ENCODE data around the gene SF3A1.

The SF3A1 gene

DNA sequence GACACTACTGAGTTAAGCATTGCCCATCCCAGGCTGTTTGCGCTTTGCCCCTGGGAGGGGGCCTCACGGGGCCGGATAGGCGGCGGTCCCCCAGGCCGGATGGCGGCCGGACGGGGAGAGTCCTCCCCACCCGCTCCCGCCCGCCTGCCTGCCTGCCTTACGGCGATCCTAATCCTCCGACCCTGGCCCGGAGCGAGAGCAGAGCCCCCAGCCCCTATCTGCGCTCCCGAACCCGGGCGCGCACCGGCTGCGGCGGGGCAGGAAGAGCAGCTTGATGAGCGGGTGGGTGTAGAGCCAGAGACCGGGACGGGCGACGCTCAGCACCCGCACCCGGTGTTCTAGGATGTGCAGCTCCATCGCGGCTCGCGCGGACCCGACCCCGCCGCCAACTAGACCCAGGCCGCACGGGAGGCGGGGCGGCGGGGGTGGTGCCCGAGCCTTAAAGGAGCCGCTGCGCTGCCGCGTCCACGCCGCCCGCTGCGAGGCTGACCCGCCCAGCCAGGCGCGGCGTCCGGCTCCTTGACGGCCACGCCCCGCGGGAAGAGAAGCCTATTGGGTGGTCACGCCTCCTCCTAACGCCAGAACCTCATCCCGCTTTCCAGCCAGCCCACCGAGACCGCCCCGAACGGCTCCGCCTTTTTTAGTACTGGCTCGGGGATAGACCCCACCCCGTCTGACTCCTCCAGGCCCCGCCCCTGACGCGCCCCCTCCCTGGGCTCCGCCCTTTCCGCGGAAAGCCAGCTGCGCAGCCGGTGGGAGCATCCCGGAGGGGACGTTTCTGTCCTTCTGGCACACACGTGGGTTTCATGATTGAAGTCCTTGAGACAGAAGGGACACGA, 67.3 kb downstream of the SF3A1 start, which contains the start of gene CASTOR1:
Gene CASTOR1, minus strand, starts transcription at position 365 of the 839 bp plus-strand sequence. Its CDS starts 8 bp downstream, at position 357.
- DNase-seq (ENCODE audit: low read depth in 1 of 2, low spot score in 1 of 2): peak; percentile 63 to 67
- H3K27ac ChIP-seq (replicated peaks): no peak within 1 kb of the TSS
- TF ChIP-seq SPI1 (IDR thresholded peaks at IDR 0.05; ENCODE audit: borderline replicate concordance, low read depth): no peak
- no peak for TF ChIP-seq GABPA (IDR thresholded peaks at IDR 0.05; ENCODE audit: low read depth)
- TF ChIP-seq, protein P1, sequence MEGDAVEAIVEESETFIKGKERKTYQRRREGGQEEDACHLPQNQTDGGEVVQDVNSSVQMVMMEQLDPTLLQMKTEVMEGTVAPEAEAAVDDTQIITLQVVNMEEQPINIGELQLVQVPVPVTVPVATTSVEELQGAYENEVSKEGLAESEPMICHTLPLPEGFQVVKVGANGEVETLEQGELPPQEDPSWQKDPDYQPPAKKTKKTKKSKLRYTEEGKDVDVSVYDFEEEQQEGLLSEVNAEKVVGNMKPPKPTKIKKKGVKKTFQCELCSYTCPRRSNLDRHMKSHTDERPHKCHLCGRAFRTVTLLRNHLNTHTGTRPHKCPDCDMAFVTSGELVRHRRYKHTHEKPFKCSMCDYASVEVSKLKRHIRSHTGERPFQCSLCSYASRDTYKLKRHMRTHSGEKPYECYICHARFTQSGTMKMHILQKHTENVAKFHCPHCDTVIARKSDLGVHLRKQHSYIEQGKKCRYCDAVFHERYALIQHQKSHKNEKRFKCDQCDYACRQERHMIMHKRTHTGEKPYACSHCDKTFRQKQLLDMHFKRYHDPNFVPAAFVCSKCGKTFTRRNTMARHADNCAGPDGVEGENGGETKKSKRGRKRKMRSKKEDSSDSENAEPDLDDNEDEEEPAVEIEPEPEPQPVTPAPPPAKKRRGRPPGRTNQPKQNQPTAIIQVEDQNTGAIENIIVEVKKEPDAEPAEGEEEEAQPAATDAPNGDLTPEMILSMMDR (IDR thresholded peaks at IDR 0.05; ENCODE audit: insufficient read depth, low read length): no peak
- TF ChIP-seq POLR2AphosphoS5 (IDR thresholded peaks at IDR 0.05; ENCODE audit: low read depth): no peak
- TF ChIP-seq, protein P2, sequence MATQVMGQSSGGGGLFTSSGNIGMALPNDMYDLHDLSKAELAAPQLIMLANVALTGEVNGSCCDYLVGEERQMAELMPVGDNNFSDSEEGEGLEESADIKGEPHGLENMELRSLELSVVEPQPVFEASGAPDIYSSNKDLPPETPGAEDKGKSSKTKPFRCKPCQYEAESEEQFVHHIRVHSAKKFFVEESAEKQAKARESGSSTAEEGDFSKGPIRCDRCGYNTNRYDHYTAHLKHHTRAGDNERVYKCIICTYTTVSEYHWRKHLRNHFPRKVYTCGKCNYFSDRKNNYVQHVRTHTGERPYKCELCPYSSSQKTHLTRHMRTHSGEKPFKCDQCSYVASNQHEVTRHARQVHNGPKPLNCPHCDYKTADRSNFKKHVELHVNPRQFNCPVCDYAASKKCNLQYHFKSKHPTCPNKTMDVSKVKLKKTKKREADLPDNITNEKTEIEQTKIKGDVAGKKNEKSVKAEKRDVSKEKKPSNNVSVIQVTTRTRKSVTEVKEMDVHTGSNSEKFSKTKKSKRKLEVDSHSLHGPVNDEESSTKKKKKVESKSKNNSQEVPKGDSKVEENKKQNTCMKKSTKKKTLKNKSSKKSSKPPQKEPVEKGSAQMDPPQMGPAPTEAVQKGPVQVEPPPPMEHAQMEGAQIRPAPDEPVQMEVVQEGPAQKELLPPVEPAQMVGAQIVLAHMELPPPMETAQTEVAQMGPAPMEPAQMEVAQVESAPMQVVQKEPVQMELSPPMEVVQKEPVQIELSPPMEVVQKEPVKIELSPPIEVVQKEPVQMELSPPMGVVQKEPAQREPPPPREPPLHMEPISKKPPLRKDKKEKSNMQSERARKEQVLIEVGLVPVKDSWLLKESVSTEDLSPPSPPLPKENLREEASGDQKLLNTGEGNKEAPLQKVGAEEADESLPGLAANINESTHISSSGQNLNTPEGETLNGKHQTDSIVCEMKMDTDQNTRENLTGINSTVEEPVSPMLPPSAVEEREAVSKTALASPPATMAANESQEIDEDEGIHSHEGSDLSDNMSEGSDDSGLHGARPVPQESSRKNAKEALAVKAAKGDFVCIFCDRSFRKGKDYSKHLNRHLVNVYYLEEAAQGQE (IDR thresholded peaks at IDR 0.05; ENCODE audit: insufficient replicate concordance, low read depth): no peak
- no peaks in the 10 kb centered on the region for H3K27me3 ChIP-seq (ENCODE audit: insufficient read depth, poor library complexity, severe bottlenecking)
- peak within 1 kb of the TSS; percentile 63 for H3K4me3 ChIP-seq (replicated peaks; ENCODE audit: insufficient read depth, low read length)

DNA sequence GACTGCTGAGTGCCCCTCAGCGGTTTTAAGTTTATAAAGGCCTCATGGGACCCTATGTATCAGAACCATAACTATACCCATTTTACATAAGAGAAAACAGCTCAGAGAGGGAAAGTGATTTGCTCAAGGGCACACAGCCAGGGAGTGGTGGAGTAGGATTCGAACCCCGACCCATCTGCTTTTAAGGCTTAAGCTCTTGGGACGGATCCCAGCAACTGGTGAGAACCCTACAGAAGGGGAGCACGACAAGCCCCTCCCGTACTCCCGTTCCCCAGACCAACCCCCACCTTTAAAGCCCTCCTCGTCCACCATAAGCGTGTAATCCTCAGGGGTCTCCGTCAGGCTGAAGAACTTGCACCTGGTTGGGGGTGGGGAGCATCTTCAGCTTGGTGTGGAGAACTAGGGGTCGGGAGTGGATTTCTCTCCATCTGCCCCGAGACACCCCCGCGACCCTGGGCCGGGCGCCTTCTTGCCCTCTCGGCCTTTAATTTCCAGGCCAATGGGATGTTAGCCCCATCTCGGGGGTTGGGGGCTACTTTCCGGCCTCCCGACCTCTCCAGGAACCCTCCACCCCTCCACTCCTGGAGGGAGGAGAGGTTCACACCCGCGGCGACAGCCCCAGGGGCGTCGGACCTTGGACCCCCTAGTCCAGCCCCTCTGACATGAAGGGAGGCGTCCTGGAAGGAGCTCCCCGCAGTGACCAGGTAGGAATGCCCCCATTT, 68.1 kb downstream of the SF3A1 start:
- H3K27me3 ChIP-seq (ENCODE audit: insufficient read depth, poor library complexity, severe bottlenecking): no peaks in the 10 kb centered on the region
- no peak overlapping the region for H3K27ac ChIP-seq (replicated peaks)
- H3K4me3 ChIP-seq (replicated peaks; ENCODE audit: insufficient read depth, low read length): peak overlapping the region; percentile 63
- no peak for DNase-seq (ENCODE audit: low read depth in 1 of 2, low spot score in 1 of 2)
- TF ChIP-seq, protein P1 (IDR thresholded peaks at IDR 0.05; ENCODE audit: insufficient read depth, low read length): no peak
- TF ChIP-seq, protein P2 (IDR thresholded peaks at IDR 0.05; ENCODE audit: insufficient replicate concordance, low read depth): no peak
- no peak for TF ChIP-seq SPI1 (IDR thresholded peaks at IDR 0.05; ENCODE audit: borderline replicate concordance, low read depth)
- TF ChIP-seq POLR2AphosphoS5 (IDR thresholded peaks at IDR 0.05; ENCODE audit: low read depth): no peak
- TF ChIP-seq GABPA (IDR thresholded peaks at IDR 0.05; ENCODE audit: low read depth): no peak

GRCh38 chr22:30287648-30288418, 68.9 kb downstream of the SF3A1 start:
- DNase-seq (ENCODE audit: low read depth in 1 of 2, low spot score in 1 of 2): peak; percentile 79 to 90

More at GRCh38 chr22:30287648-30288418, 68.9 kb downstream of the SF3A1 start:
- Histone ChIP-seq H3K27ac (replicated peaks) (no peak overlapping the region), H3K27me3 (ENCODE audit: insufficient read depth, poor library complexity, severe bottlenecking) (no peaks in the 10 kb centered on the region), H3K4me3 (replicated peaks; ENCODE audit: insufficient read depth, low read length) (no peak overlapping the region)
- TF ChIP-seq, protein P1 (IDR thresholded peaks at IDR 0.05; ENCODE audit: insufficient read depth, low read length): peak; percentile 82
- TF ChIP-seq, protein P2 (IDR thresholded peaks at IDR 0.05; ENCODE audit: insufficient replicate concordance, low read depth): no peak
- TF ChIP-seq GABPA (IDR thresholded peaks at IDR 0.05; ENCODE audit: low read depth) (no peak), SPI1 (IDR thresholded peaks at IDR 0.05; ENCODE audit: borderline replicate concordance, low read depth) (peak; percentile 81; the same call in 1 of the 2 replicates), POLR2AphosphoS5 (IDR thresholded peaks at IDR 0.05; ENCODE audit: low read depth) (0 out of 2 replicates have a peak, but pooled peaks have one; percentile 12)

All from HL-60 (cell line).